HuH-7.5 (cell line): ENCODE data around the gene PIGQ.

Source experiments
- DNase-seq: peaks from one replicate; pipeline ENCODE4 v3.0.0; 2011; ENCODE audit warnings: low spot score

The PIGQ gene

DNA sequence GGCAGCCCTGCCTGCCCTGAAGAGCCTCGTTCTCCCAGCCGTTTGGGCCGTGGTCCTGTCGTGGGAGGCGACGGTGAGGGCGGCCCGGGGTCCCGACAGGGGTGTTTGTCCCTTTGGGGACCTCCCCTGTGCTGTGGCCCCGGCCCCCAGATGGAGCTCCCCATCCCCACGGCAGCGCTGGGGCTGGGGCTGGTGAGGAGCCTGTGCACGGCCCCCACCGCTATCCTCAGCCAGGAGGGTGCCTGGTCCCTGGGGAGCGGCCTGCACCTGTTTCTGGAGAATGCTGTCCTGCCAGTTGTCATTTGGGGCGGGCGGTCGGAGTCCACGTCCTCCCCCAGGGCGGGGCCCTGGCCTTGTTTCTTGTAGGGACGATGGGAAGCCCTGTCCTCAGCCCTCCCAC, 35.6 kb upstream of the PIGQ start:
- no peak for DNase-seq

- no peak for DNase-seq
These were observed 34.8 kb upstream of the PIGQ start for GRCh38 chr16:534856-535445.

GRCh38 chr16:535446-536405, 34.0 kb upstream of the PIGQ start:
- DNase-seq: no peak

GRCh38 chr16:536746-537145, 33.0 kb upstream of the PIGQ start:
- DNase-seq: no peak

DNA sequence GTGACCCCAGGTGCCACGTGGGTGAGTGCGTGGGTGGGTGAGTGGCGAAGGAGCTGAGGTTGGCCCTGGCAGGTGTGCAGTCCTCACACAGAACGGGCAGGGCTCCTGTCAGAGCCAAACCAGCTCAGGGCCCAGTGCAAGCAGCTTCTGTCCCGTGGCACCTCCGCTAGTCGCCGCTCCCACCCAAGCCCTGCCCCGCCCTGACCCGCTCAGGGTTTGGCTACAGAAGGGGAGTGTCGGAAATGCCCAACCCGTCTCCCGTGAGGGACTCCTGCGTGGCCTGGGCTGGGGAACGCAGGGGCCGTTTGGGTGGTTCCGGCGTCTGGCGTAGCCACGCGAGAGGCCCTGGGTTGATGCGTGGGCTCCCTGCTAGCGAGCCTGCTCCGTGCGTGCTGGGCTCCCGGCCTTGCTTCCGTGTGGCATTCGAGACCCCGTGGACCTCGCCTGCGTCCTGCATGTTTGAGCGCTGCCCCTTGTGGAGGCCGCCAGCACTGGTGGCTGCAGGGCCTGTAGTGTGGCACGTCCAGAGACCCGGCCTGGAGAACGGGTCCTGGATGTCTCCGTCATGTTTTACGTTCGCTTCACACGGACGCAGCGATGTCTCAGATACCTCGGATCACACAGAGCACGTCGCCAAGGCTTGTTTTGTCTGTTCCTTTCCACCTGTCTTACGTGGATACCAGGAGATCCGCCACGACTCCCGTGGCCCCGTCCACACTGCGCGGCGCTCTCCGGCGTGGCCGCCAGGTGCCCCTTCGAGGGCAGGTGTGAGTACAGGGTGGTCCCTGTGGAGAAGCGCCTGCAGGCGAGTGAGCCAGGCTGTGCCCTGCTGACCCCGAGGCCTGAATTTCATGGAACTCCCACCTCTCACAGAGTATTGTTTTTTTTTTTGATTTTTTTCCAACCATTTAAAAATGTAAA, 32.1 kb upstream of the PIGQ start:
- no peak for DNase-seq

DNA sequence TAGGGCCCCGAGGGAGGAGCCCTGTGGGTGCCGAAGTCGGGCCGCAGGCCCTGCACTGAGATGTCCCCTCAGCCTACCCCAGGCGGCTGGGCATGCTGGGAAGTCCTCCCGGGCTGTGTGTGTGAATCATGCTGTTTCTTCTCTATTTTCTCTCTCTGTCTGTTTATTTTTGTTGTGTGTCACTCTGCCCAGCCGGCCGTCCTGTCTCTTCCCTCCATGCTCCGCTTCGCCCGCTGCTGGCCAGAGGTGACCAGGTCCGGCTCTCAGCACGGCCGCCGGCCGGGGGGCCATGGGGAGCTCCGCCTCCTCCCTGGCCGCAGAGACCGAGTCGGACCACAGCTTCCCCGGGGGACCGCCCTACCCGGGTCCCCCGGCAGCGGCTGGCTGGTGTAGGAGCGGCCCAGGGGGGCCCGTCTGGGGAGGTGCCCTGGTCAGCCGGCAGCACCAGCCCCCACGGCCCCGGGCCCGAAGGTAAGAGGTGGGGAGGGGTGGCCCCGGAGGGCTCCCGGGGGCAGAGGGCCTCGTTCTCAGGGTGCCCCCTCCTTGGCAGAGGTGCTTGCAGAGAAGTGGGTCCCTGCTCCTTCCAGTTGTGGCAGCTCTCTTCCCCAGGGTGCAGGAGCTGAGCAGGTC, 29.8 kb upstream of the PIGQ start:
- no peak for DNase-seq

GRCh38 chr16:540645-541340, 29.0 kb upstream of the PIGQ start:
- no peak for DNase-seq

- peak; percentile 82 for DNase-seq
These were observed 26.2 kb upstream of the PIGQ start for GRCh38 chr16:543301-544164.

DNA sequence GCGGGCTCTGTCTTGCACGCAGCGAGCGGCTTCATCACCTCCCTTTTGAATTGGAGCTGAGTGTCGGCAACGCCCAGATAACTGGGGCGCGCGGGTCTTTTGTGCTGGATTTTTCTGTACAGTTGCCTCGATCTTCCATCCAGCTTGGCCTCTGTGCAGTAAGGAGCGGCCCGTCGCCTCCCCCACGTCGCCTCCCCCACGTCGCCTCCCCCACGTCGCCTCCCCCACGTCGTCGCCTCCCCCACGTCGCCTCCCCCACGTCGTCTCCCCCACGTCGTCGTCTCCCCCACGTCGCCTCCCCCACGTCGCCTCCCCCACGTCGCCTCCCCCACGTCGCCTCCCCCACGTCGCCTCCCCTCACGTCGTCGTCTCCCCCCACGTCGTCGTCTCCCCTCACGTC, 25.3 kb upstream of the PIGQ start:
- DNase-seq: no peak

GRCh38 chr16:546909-547770, 22.6 kb upstream of the PIGQ start:
- DNase-seq: no peak

DNA sequence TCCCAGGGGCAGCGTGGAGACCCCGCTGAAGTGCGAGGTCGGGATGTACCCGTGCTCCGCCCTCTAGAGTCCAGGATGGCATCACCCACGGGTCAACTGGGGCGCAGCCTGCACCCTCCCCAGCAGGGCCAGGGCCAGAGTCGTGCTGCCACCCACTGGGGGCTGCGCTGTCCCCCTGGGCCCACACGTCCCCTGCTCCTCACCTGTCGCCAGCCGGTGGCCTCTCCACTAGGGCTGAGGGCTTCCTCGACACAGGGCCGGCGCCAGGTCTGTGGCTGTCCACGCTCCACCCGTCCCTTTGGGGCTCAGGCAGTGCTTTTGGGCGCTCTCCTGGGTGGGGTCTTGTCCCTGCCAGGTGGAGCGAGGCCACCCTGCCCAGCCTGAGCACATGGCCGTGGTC, 21.2 kb upstream of the PIGQ start:
- no peak for DNase-seq

GRCh38 chr16:549544-550263, 20.1 kb upstream of the PIGQ start:
- no peak for DNase-seq

GRCh38 chr16:551210-551609, 18.6 kb upstream of the PIGQ start:
- no peak for DNase-seq

DNA sequence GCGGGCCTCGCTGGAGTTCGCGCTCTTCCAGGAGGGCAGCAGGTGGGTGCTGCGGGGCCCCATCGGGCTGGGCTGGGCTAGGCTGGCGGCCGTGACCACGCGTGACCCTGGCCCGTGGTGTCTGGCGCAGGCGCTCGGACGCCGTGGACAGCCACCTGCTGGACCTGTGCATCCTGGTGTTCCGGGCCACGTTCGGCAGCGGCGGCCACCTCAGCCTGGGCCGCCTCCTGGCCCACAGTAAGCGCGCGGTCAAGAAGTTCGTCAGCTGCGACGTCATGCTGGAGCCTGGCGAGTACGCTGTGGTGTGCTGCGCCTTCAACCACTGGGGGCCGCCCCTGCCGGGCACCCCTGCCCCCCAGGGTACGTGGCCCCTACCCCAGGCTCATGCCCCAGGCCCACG, 17.6 kb upstream of the PIGQ start:
- DNase-seq: no peak

DNA sequence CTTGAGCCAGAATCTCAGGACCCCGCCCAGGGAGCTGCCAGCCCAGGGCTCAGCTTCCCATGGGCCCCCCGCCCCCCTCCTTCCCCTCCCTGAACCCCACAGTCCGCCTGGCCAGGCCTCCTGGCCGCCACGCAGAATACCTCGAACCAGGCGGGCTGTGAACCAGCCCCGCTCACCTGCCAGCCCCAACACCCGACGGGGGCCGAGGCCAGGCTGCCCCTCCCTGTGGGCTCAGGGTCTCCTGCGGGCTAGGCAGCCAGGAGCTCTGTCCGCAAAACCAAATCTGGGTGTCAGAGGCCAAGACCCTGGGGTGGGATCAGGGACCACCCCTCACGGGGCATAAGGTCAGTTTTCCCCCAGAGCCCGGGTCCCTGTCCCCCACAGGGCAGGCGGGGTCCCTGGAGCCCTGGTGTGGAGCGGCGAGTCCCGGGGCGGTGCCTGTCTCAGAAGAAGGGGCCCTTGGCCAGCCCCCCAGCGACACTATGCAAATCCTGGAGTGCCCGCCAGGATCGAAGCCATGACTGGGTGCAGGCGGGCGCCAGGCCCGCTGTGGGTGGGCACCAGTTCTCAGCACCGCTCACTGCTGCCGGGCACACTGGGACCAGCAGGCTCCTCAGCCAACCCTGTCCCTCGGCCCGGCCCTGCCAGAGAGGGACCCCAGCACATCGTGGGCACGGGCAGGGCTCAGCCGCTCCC, 16.0 kb upstream of the PIGQ start:
- no peak for DNase-seq

DNA sequence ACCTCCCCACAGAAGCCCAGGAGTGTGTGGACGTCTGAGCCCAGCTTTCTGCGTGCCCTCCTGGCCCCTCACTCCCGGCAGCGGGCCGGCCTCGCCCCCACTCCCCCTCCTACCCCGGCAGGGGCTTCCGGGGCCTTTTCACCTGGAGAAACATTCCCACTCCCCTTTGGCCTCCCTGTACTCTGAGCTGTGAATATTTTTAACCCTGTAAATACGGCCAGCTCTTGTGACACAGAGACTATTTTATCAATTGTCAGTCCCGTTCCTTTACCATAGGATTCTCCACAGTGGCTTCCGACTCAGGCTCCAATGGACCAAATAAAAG, 15.5 kb upstream of the PIGQ start:
- no peak for DNase-seq

DNA sequence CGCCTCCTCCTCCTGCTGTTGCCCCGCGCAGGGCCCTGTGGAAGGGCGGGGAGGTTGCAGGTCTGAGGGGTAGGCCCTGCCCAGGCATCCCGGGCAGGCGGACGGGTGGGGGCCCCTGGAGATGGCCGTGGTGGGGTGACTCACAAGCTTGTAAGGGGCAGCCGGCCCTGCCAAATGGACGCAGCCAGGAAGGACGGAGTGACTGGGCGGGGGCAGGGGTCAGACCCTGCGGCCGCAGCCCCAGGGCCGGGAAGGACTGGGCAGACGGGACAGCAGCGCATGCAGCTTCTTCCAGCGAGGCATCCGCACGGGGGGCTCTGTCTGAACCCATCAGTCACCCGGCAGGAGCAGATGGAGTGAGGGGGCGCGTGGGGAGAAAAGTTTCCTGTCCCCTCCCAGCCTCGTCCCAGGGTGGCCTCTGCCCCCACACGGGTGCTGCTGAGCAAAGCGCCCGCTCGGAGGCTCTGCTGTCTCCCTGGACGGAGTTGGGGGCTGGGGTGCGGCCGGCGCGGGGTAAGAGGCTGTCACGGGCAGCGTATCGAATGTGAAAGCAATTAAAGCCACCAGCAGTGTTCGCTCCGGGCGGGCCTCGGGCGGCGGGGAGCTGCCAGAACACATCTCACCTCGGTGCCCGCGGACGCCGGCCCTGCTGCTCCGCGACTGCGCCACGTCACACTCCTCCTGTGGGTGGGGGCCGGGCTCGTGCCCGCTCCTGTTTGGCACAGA, 15.0 kb upstream of the PIGQ start:
- DNase-seq: no peak
